A549 (cell line): Measurements from ENCODE around the gene GGNBP2. TPM values are rescaled to one million over a fixed set of nuclear protein-coding genes. Genes with fewer than 3 reads are reported as not detected.

ENCODE experiments used
- ATAC-seq, 2 experiments: fragments of 200-7000 bp in 1 of 2; fragments of >200 bp in 1 of 2; cut with Nextera tagmentation in 1 of 2; cut with Tn5 transposase in 1 of 2; 3 replicates each; pipeline versions ENCODE4 v1.8.0 to v1.9.1; 2018 to 2020; ENCODE audit warnings: mild to moderate bottlenecking in 1 of 2, moderate library complexity in 1 of 2
- CTCF ChIA-PET: fragments of 300-600 bp; sonication (Branson Sonifier 250); formaldehyde crosslinking; extraction: SDS; loops from one replicate; lab custom pipeline; 2021; ENCODE audit warnings: antibody characterized with exemption, inconsistent platforms; lab: Yijun Ruan, JAX
- POLR2A ChIA-PET: fragments of 350-600 bp; formaldehyde crosslinking; extraction: SDS; loops from one replicate; lab custom pipeline; 2021; ENCODE audit warnings: antibody characterized with exemption, inconsistent platforms; lab: Yijun Ruan, JAX
- DNase-seq, 2 experiments: peaks; one replicate each; pipeline versions ENCODE4 v3.0.0 to v3.0.0-alpha.2; 2011 to 2016; ENCODE audit warnings: low read depth in 1 of 2, low spot score in 1 of 2
- FAIRE-seq: peaks from 2 replicates; lab custom pipeline; 2011; peaks lifted over from hg19 to GRCh38; lab: Jason Lieb, UNC
- H3K27ac ChIP-seq, 2 experiments: fragments of >200 bp; sonication (Bioruptor Twin); formaldehyde crosslinking; 3 replicates each; pipeline ENCODE4 v1.5.1; 2016 to 2017
- H3K4me1 ChIP-seq: fragments of >200 bp; sonication (Bioruptor Twin); formaldehyde crosslinking; 3 replicates; pipeline ENCODE4 v1.6.1; 2016
- H3K4me2 ChIP-seq: fragments of >200 bp; sonication (Bioruptor Twin); formaldehyde crosslinking; 3 replicates; pipeline ENCODE4 v1.6.1; 2016
- H3K4me3 ChIP-seq: fragments of >200 bp; sonication (Bioruptor Twin); formaldehyde crosslinking; 3 replicates; pipeline ENCODE4 v1.5.1; 2016
- H3K9me3 ChIP-seq: fragments of >200 bp; sonication (Bioruptor Twin); formaldehyde crosslinking; 3 replicates; pipeline ENCODE4 v1.6.1; 2016
- CBX8 ChIP-seq: fragments of 200-600 bp; sonication (generic); IDR thresholded peaks from 2 replicates; pipeline ENCODE4 v1.6.1; 2016
- CEBPB ChIP-seq, 2 experiments: fragments of >200 bp in 1 of 2; sonication (Bioruptor Twin) in 1 of 2; formaldehyde crosslinking in 1 of 2; IDR thresholded peaks; 2 replicates each; pipeline ENCODE4 v1.6.1; 2012 to 2016
- CHD2 ChIP-seq: fragments of 150-350 bp; IDR thresholded peaks from 2 replicates; pipeline ENCODE4 v1.6.1; 2014; ENCODE audit warnings: low read length; ENCODE audit not compliant: partially characterized antibody
- EHF ChIP-seq: fragments of 250-450 bp; sonication (Bioruptor Pico); IDR thresholded peaks from 2 replicates; pipeline ENCODE4 v1.5.0; 2020; ENCODE audit warnings: mild to moderate bottlenecking
- EHMT2 ChIP-seq: fragments of 200-600 bp; sonication (generic); IDR thresholded peaks from 2 replicates; pipeline ENCODE4 v1.6.1; 2016; ENCODE audit warnings: antibody characterized with exemption, low read depth, mild to moderate bottlenecking, moderate library complexity
- EP300 ChIP-seq, 2 experiments: fragments of >200 bp; sonication (Bioruptor Twin); formaldehyde crosslinking; IDR thresholded peaks; 2 replicates in 1 of 2; 3 replicates in 1 of 2; pipeline ENCODE4 v1.6.1; 2016 to 2017
- FOXS1 ChIP-seq: fragments of 250-450 bp; sonication (Bioruptor Pico); IDR thresholded peaks from 2 replicates; pipeline ENCODE4 v1.5.0; 2020; ENCODE audit warnings: mild to moderate bottlenecking, moderate library complexity
- HDAC2 ChIP-seq: fragments of 200-600 bp; sonication (generic); IDR thresholded peaks from 2 replicates; pipeline ENCODE4 v1.6.1; 2016
- HOXB13 ChIP-seq: fragments of 250-450 bp; sonication (Bioruptor Pico); IDR thresholded peaks from 2 replicates; pipeline ENCODE4 v1.5.0; 2020; ENCODE audit warnings: low read depth, mild to moderate bottlenecking, moderate library complexity
- HOXB5 ChIP-seq: fragments of 250-450 bp; sonication (Bioruptor Pico); IDR thresholded peaks from 2 replicates; pipeline ENCODE4 v1.5.0; 2020; ENCODE audit warnings: mild to moderate bottlenecking, moderate library complexity
- JUN ChIP-seq, 2 experiments: fragments of >200 bp; sonication (Bioruptor Twin); formaldehyde crosslinking; IDR thresholded peaks; 2 replicates in 1 of 2; 3 replicates in 1 of 2; pipeline ENCODE4 v1.6.1; 2016 to 2017
- PBX3 ChIP-seq: IDR thresholded peaks from 2 replicates; pipeline ENCODE4 v1.6.1; 2012
- POLR2A ChIP-seq: IDR thresholded peaks from 2 replicates; pipeline ENCODE4 v1.6.1; 2012; ENCODE audit warnings: mild to moderate bottlenecking, low read length
- RAD21 ChIP-seq, 2 experiments: fragments of >200 bp in 1 of 2; sonication (Bioruptor Twin) in 1 of 2; formaldehyde crosslinking in 1 of 2; IDR thresholded peaks in 1 of 2; conservative IDR thresholded peaks in 1 of 2; 2 replicates in 1 of 2; 3 replicates in 1 of 2; pipeline ENCODE4 v1.6.1; 2012 to 2018; ENCODE audit warnings: inconsistent platforms in 1 of 2
- RCOR1 ChIP-seq: fragments of 150-350 bp; IDR thresholded peaks from 2 replicates; pipeline ENCODE4 v1.6.1; 2014; ENCODE audit warnings: antibody characterized with exemption, low read length, low read depth
- REST ChIP-seq: fragments of 200-600 bp; sonication (generic); IDR thresholded peaks from 2 replicates; pipeline ENCODE4 v1.6.1; 2016; ENCODE audit warnings: antibody characterized with exemption, mild to moderate bottlenecking, moderate library complexity
- TP53 ChIP-seq: fragments of 250-450 bp; sonication (Bioruptor Pico); IDR thresholded peaks from 2 replicates; pipeline ENCODE4 v1.5.0; 2021; ENCODE audit warnings: mild to moderate bottlenecking, moderate library complexity
- ZNF302 ChIP-seq: fragments of 250-450 bp; sonication (Bioruptor Pico); IDR thresholded peaks from 2 replicates; pipeline ENCODE4 v1.9.0; 2021; ENCODE audit warnings: inconsistent platforms, mild to moderate bottlenecking, moderate library complexity
- ZSCAN20 ChIP-seq: fragments of 250-450 bp; sonication (Bioruptor Pico); IDR thresholded peaks from 2 replicates; pipeline ENCODE4 v1.8.0; 2022; ENCODE audit warnings: mild to moderate bottlenecking, moderate library complexity
- WGBS: methylation state at CpG from one replicate; pipeline ENCODE4 v1.1.6; 2017; ENCODE audit errors: missing lambda C conversion rate; 5-methylcytosine and 5-hydroxymethylcytosine counted together
- polyA plus RNA-seq, 4 experiments: library from polyadenylated mRNA; depleted of rRNA in 3 of 4; stranded (reverse); fragments of >200 nt; fragmentation: RNase III in 1 of 4; extraction: RNeasy Plus Mini Kit Qiagen cat#74134 plus additional on column Dnase treatment in 1 of 4; gene quantifications; 2 replicates in 3 of 4; 3 replicates in 1 of 4; pipeline ENCODE4 v1.2.3, GENCODE V29; 2011 to 2017
- TF ChIP-seq, protein P1 (sequence below): fragments of 250-450 bp; sonication (Bioruptor Pico); IDR thresholded peaks from 2 replicates; pipeline ENCODE4 v1.5.0; 2021; ENCODE audit warnings: mild to moderate bottlenecking, moderate library complexity, borderline replicate concordance
- TF ChIP-seq, protein P2 (sequence below): fragments of 450-650 bp; IDR thresholded peaks from 2 replicates; pipeline ENCODE4 v1.6.1; 2014; ENCODE audit warnings: antibody characterized with exemption
- TF ChIP-seq, protein P3 (sequence below): fragments of 150-350 bp; IDR thresholded peaks from 2 replicates; pipeline ENCODE4 v1.6.1; 2014; ENCODE audit warnings: low read depth, mild to moderate bottlenecking, low read length
- TF ChIP-seq, protein P4 (sequence below): fragments of >200 bp; sonication (Bioruptor Twin); formaldehyde crosslinking; IDR thresholded peaks from 2 replicates; pipeline ENCODE4 v1.6.1; 2016

GGNBP2 gene
- polyA plus RNA-seq, 2 of the 4 experiments (the other 2 are of a cell fraction) = 83.7 to 144 TPM

DNA sequence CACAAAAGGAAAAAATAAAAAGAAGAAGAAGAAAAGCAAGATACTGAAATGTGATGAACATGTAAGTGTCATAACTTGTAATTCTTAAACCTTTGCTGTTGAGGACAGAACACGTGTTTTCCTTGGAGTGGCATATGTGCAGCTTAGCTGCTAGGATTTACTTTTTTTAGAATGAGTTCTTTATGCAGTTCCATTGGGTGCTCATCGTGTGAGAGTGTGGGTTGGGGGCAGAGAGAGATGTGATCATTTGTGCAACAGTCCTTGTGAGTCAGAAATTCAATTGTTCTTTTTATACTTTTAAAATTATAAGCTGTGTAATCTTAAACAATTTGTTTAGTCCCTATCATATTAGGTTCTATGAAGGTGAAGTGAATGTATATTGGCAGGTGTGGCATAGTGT lies 41.4 kb downstream of the GGNBP2 start:
- ATAC-seq (no peak), DNase-seq (no peak), FAIRE-seq (no peak)
- ChIA-PET POLR2A (interaction anchor here (2.0 kb wide), 1 partner anchor 41 kb away, joined by 5 read pairs; the partner anchor contains the start of gene GGNBP2), CTCF (interaction anchor here (0.6 to 2.3 kb wide), 7 partner anchors 8 to 52 kb away, joined by 3 to 8 read pairs (median 3); partner anchors contain the start of genes MRM1 and MYO19)
- TF ChIP-seq, protein P1, sequence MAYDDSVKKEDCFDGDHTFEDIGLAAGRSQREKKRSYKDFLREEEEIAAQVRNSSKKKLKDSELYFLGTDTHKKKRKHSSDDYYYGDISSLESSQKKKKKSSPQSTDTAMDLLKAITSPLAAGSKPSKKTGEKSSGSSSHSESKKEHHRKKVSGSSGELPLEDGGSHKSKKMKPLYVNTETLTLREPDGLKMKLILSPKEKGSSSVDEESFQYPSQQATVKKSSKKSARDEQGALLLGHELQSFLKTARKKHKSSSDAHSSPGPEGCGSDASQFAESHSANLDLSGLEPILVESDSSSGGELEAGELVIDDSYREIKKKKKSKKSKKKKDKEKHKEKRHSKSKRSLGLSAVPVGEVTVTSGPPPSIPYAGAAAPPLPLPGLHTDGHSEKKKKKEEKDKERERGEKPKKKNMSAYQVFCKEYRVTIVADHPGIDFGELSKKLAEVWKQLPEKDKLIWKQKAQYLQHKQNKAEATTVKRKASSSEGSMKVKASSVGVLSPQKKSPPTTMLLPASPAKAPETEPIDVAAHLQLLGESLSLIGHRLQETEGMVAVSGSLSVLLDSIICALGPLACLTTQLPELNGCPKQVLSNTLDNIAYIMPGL (CRISPR knock-in tag) = no peak
- TF ChIP-seq POLR2A = no peak
- TF ChIP-seq, protein P2, sequence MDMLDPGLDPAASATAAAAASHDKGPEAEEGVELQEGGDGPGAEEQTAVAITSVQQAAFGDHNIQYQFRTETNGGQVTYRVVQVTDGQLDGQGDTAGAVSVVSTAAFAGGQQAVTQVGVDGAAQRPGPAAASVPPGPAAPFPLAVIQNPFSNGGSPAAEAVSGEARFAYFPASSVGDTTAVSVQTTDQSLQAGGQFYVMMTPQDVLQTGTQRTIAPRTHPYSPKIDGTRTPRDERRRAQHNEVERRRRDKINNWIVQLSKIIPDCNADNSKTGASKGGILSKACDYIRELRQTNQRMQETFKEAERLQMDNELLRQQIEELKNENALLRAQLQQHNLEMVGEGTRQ = no peak
- no peak for TF ChIP-seq RCOR1
- no peak for TF ChIP-seq CHD2
- no peak for TF ChIP-seq ZNF302
- WGBS = 81% methylated on average over 2 of the region's 2 CpGs
- peaks cover 4% of the 10 kb centered on the region for H3K4me1 ChIP-seq
- no peak overlapping the region for H3K27ac ChIP-seq
- H3K4me2 ChIP-seq = no peak overlapping the region
- H3K4me3 ChIP-seq = no peak overlapping the region
- H3K9me3 ChIP-seq = no peaks in the 10 kb centered on the region

- Histone ChIP-seq H3K9me3 (no peaks in the 10 kb centered on the region), H3K4me2 (no peak overlapping the region), H3K27ac (no peak overlapping the region), H3K4me3 (no peak overlapping the region)
- POLR2A ChIA-PET = no interaction called here
- FAIRE-seq (no peak), ATAC-seq (no peak), DNase-seq (no peak)
- CTCF ChIA-PET = interaction anchor here (6.8 kb wide), 1 partner anchor 12 kb away, joined by 71 read pairs; the partner anchor contains the start of gene MRM1
- WGBS = 87% methylated on average over 2 of the region's 2 CpGs
- no peak for TF ChIP-seq EHF (CRISPR knock-in tag)
- TF ChIP-seq REST = no peak
- no peak for TF ChIP-seq HOXB13
- no peak for TF ChIP-seq FOXS1
- TF ChIP-seq EP300 (IDR thresholded peaks at IDR 0.05) = no peak
- no peak for TF ChIP-seq CHD2
- TF ChIP-seq HOXB5 (CRISPR knock-in tag) = no peak
- no peak for TF ChIP-seq JUN (IDR thresholded peaks at IDR 0.05)
- TF ChIP-seq, protein P3, sequence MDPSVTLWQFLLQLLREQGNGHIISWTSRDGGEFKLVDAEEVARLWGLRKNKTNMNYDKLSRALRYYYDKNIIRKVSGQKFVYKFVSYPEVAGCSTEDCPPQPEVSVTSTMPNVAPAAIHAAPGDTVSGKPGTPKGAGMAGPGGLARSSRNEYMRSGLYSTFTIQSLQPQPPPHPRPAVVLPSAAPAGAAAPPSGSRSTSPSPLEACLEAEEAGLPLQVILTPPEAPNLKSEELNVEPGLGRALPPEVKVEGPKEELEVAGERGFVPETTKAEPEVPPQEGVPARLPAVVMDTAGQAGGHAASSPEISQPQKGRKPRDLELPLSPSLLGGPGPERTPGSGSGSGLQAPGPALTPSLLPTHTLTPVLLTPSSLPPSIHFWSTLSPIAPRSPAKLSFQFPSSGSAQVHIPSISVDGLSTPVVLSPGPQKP = no peak
- no peak for TF ChIP-seq CEBPB (IDR thresholded peaks at IDR 0.05)
- no peak for TF ChIP-seq TP53 (CRISPR knock-in tag)
- no peak for TF ChIP-seq HDAC2
- no peak for TF ChIP-seq PBX3
- no peak for TF ChIP-seq EHMT2
- TF ChIP-seq ZSCAN20 (CRISPR knock-in tag) = no peak
- no peak for TF ChIP-seq RCOR1
- TF ChIP-seq RAD21 (conservative IDR thresholded peaks at IDR 0.05 in 1 of 2, IDR thresholded peaks at IDR 0.05 in 1 of 2) = no peak
- TF ChIP-seq, protein P4, sequence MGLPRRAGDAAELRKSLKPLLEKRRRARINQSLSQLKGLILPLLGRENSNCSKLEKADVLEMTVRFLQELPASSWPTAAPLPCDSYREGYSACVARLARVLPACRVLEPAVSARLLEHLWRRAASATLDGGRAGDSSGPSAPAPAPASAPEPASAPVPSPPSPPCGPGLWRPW = no peak
- no peak for TF ChIP-seq CBX8
- TF ChIP-seq, all 56 proteins: peak for 0
- peaks cover 16% of the 10 kb centered on the region for H3K4me1 ChIP-seq
Observed at GRCh38 chr17:36590082-36590481, 45.4 kb downstream of the GGNBP2 start.
